Measurements from ENCODE around the gene MPP1.

MPP1 gene

GRCh38 chrX:154799556-154800348 lies 5.5 kb downstream of the MPP1 start:
- H3K36me3 Mint-ChIP-seq (ENCODE audit: low read depth) = no peaks in the 10 kb centered on the region
- H3K9me3 Mint-ChIP-seq = no peaks in the 10 kb centered on the region
- peak overlapping the region; percentile 48 for H3K4me3 Mint-ChIP-seq
- peak overlapping the region; percentile 93 for H3K27ac Mint-ChIP-seq
- peaks cover 75% of the 10 kb centered on the region for H3K4me1 Mint-ChIP-seq (ENCODE audit: low read depth)
- H3K27me3 Mint-ChIP-seq = no peaks in the 10 kb centered on the region

GRCh38 chrX:154797006-154797405 lies 8.3 kb downstream of the MPP1 start:
- Mint-ChIP-seq H3K36me3 (ENCODE audit: low read depth) (no peaks in the 10 kb centered on the region), H3K4me1 (ENCODE audit: low read depth) (peaks cover 61% of the 10 kb centered on the region), H3K27me3 (no peaks in the 10 kb centered on the region), H3K9me3 (no peaks in the 10 kb centered on the region), H3K27ac (no peak overlapping the region), H3K4me3 (no peak overlapping the region)

- H3K4me3 Mint-ChIP-seq = no peak overlapping the region
- no peaks in the 10 kb centered on the region for H3K27me3 Mint-ChIP-seq
- H3K27ac Mint-ChIP-seq = no peak overlapping the region
- no peaks in the 10 kb centered on the region for H3K9me3 Mint-ChIP-seq
- no peaks in the 10 kb centered on the region for H3K36me3 Mint-ChIP-seq (ENCODE audit: low read depth)
- peaks cover 55% of the 10 kb centered on the region for H3K4me1 Mint-ChIP-seq (ENCODE audit: low read depth)
Measured at GRCh38 chrX:154795016-154795415, 10.3 kb downstream of the MPP1 start.

GRCh38 chrX:154793084-154793795 lies 12.0 kb downstream of the MPP1 start:
- peaks cover 38% of the 10 kb centered on the region for H3K4me1 Mint-ChIP-seq (ENCODE audit: low read depth)

GRCh38 chrX:154791939-154792338 lies 13.3 kb downstream of the MPP1 start:
- Mint-ChIP-seq H3K4me3 (no peak overlapping the region), H3K36me3 (ENCODE audit: low read depth) (peaks cover 7% of the 10 kb centered on the region), H3K9me3 (no peaks in the 10 kb centered on the region), H3K27ac (peak overlapping the region; percentile 50), H3K27me3 (no peaks in the 10 kb centered on the region), H3K4me1 (ENCODE audit: low read depth) (peaks cover 26% of the 10 kb centered on the region)

More at GRCh38 chrX:154793084-154793795, 12.0 kb downstream of the MPP1 start:
- Mint-ChIP-seq H3K36me3 (ENCODE audit: low read depth) (peaks cover 7% of the 10 kb centered on the region), H3K4me3 (no peak overlapping the region), H3K27ac (no peak overlapping the region), H3K27me3 (no peaks in the 10 kb centered on the region), H3K9me3 (no peaks in the 10 kb centered on the region)

- peaks cover 21% of the 10 kb centered on the region for H3K4me1 Mint-ChIP-seq (ENCODE audit: low read depth)
- no peaks in the 10 kb centered on the region for H3K9me3 Mint-ChIP-seq
- no peak overlapping the region for H3K27ac Mint-ChIP-seq
- H3K27me3 Mint-ChIP-seq = no peaks in the 10 kb centered on the region
- H3K4me3 Mint-ChIP-seq = no peak overlapping the region
- H3K36me3 Mint-ChIP-seq (ENCODE audit: low read depth) = peaks cover 7% of the 10 kb centered on the region
Measured at GRCh38 chrX:154791467-154791866, 13.8 kb downstream of the MPP1 start.

GRCh38 chrX:154785716-154786115 lies 19.6 kb downstream of the MPP1 start:
- H3K27me3 Mint-ChIP-seq = no peaks in the 10 kb centered on the region
- H3K4me1 Mint-ChIP-seq (ENCODE audit: low read depth) = peaks cover 9% of the 10 kb centered on the region
- no peak overlapping the region for H3K4me3 Mint-ChIP-seq
- peaks cover 7% of the 10 kb centered on the region for H3K36me3 Mint-ChIP-seq (ENCODE audit: low read depth)
- no peak overlapping the region for H3K27ac Mint-ChIP-seq
- H3K9me3 Mint-ChIP-seq = no peaks in the 10 kb centered on the region

GRCh38 chrX:154784149-154784995 lies 20.9 kb downstream of the MPP1 start:
- H3K27me3 Mint-ChIP-seq = no peaks in the 10 kb centered on the region
- peaks cover 9% of the 10 kb centered on the region for H3K4me1 Mint-ChIP-seq (ENCODE audit: low read depth)
- H3K4me3 Mint-ChIP-seq = no peak overlapping the region
- H3K27ac Mint-ChIP-seq = peak overlapping the region; percentile 12
- no peaks in the 10 kb centered on the region for H3K9me3 Mint-ChIP-seq
- peaks cover 5% of the 10 kb centered on the region for H3K36me3 Mint-ChIP-seq (ENCODE audit: low read depth)

- peaks cover 10% of the 10 kb centered on the region for H3K4me1 Mint-ChIP-seq (ENCODE audit: low read depth)
- no peaks in the 10 kb centered on the region for H3K9me3 Mint-ChIP-seq
- H3K27me3 Mint-ChIP-seq = no peaks in the 10 kb centered on the region
- no peak overlapping the region for H3K4me3 Mint-ChIP-seq
- H3K36me3 Mint-ChIP-seq (ENCODE audit: low read depth) = peaks cover 24% of the 10 kb centered on the region
- no peak overlapping the region for H3K27ac Mint-ChIP-seq
Measured at GRCh38 chrX:154780968-154781367, 24.3 kb downstream of the MPP1 start.

- Mint-ChIP-seq H3K4me1 (ENCODE audit: low read depth) (peaks cover 21% of the 10 kb centered on the region), H3K4me3 (no peak overlapping the region), H3K36me3 (ENCODE audit: low read depth) (peaks cover 30% of the 10 kb centered on the region), H3K27me3 (no peaks in the 10 kb centered on the region), H3K9me3 (no peaks in the 10 kb centered on the region), H3K27ac (no peak overlapping the region)
Measured at GRCh38 chrX:154779261-154779660, 26.0 kb downstream of the MPP1 start.

- Mint-ChIP-seq H3K27me3 (no peaks in the 10 kb centered on the region), H3K4me3 (no peak overlapping the region), H3K4me1 (ENCODE audit: low read depth) (peaks cover 20% of the 10 kb centered on the region), H3K9me3 (no peaks in the 10 kb centered on the region), H3K27ac (peak overlapping the region; percentile 11), H3K36me3 (ENCODE audit: low read depth) (peaks cover 47% of the 10 kb centered on the region)
Measured at GRCh38 chrX:154776753-154777152, 28.5 kb downstream of the MPP1 start.

- Mint-ChIP-seq H3K27me3 (no peaks in the 10 kb centered on the region), H3K27ac (no peak overlapping the region), H3K36me3 (ENCODE audit: low read depth) (peaks cover 56% of the 10 kb centered on the region), H3K4me1 (ENCODE audit: low read depth) (peaks cover 24% of the 10 kb centered on the region), H3K4me3 (no peak overlapping the region), H3K9me3 (no peaks in the 10 kb centered on the region)
Measured at GRCh38 chrX:154775419-154776349, 29.6 kb downstream of the MPP1 start.

- Mint-ChIP-seq H3K36me3 (ENCODE audit: low read depth) (peaks cover 63% of the 10 kb centered on the region), H3K9me3 (no peaks in the 10 kb centered on the region), H3K27me3 (no peaks in the 10 kb centered on the region), H3K4me3 (no peak overlapping the region), H3K4me1 (ENCODE audit: low read depth) (peaks cover 27% of the 10 kb centered on the region), H3K27ac (no peak overlapping the region)
Measured at GRCh38 chrX:154774622-154775021, 30.7 kb downstream of the MPP1 start.
